K562 (cell line): ENCODE data around the gene HYOU1. TPM values are rescaled to one million over a fixed set of nuclear protein-coding genes. Genes with fewer than 3 reads are reported as not detected.

ENCODE experiments used
- HES1 ChIP-seq: fragments of 450-650 bp; IDR thresholded peaks from 2 replicates; pipeline ENCODE4 v1.6.1; 2016; ENCODE audit warnings: low read depth, mild to moderate bottlenecking, moderate library complexity
- NFIX ChIP-seq: fragments of 250-450 bp; sonication (Bioruptor Pico); IDR thresholded peaks from 2 replicates; pipeline ENCODE4 v1.4.0; 2020; ENCODE audit warnings: low read depth, mild to moderate bottlenecking, moderate library complexity
- POLR2AphosphoS5 ChIP-seq: IDR thresholded peaks from 2 replicates; pipeline ENCODE4 v1.6.1; 2011; ENCODE audit warnings: mild to moderate bottlenecking, low read depth, low read length, moderate library complexity; ENCODE audit not compliant: control insufficient read depth, insufficient read depth
- RFX7 ChIP-seq: fragments of 250-450 bp; sonication (Bioruptor Pico); IDR thresholded peaks from 2 replicates; pipeline ENCODE4 v1.5.1; 2021; ENCODE audit warnings: mild to moderate bottlenecking
- ZBTB40 ChIP-seq, 2 experiments: fragments of 450-650 bp in 1 of 2; sonication (generic) in 1 of 2; formaldehyde crosslinking in 1 of 2; IDR thresholded peaks; 2 replicates each; pipeline versions ENCODE4 v1.7.1 to v1.9.0; 2016 to 2022; ENCODE audit warnings: inconsistent platforms in 1 of 2, mild to moderate bottlenecking in 1 of 2, missing genetic modification reagents in 1 of 2
- ZNF347 ChIP-seq: fragments of 450-650 bp; formaldehyde crosslinking; IDR thresholded peaks from 2 replicates; pipeline ENCODE4 v1.4.0; 2020; ENCODE audit warnings: low read depth, mild to moderate bottlenecking, moderate library complexity
- ZNF583 ChIP-seq: fragments of 250-450 bp; sonication (Bioruptor Pico); IDR thresholded peaks from 2 replicates; pipeline ENCODE4 v1.4.0; 2020
- polyA plus RNA-seq, 8 experiments: library from polyadenylated mRNA; depleted of rRNA in 4 of 8; stranded (reverse) in 5 of 8; unstranded in 3 of 8; fragments of >200 nt; fragmentation: Nextera tagmentation in 2 of 8; fragmentation: Illumina TruSeq in 1 of 8; extraction: Ambion mirVana in 2 of 8; extraction: Trizol in 1 of 8; gene quantifications; 2 replicates each; pipeline versions ENCODE4 v1.2.1 to v1.2.3, GENCODE V29; 2011 to 2014; ENCODE audit warnings: inconsistent platforms in 1 of 8, missing spikeins in 1 of 8
- total RNA-seq, 7 experiments: library from RNA; depleted of rRNA in 6 of 7; stranded (reverse); fragments of >200 nt in 6 of 7; fragmentation: Illumina TruSeq in 2 of 7; extraction: Trizol in 2 of 7; gene quantifications; 2 replicates each; pipeline versions ENCODE4 v1.2.1 to v1.2.3, GENCODE V29; 2011 to 2021; ENCODE audit warnings: low replicate concordance in 1 of 7
- TF ChIP-seq, protein P1 (sequence below): fragments of 250-450 bp; sonication (Bioruptor Pico); IDR thresholded peaks from 2 replicates; pipeline ENCODE4 v1.4.0; 2020

HYOU1 gene
- total and polyA plus RNA-seq, 9 of the 15 experiments (the other 6 are each of a cell fraction or from before 2014, with no cell fraction given): 19.5 to 197 (median 128) TPM

- TF ChIP-seq HES1: peak; percentile 51; the same call in 1 of the 2 replicates
- TF ChIP-seq, protein P1, sequence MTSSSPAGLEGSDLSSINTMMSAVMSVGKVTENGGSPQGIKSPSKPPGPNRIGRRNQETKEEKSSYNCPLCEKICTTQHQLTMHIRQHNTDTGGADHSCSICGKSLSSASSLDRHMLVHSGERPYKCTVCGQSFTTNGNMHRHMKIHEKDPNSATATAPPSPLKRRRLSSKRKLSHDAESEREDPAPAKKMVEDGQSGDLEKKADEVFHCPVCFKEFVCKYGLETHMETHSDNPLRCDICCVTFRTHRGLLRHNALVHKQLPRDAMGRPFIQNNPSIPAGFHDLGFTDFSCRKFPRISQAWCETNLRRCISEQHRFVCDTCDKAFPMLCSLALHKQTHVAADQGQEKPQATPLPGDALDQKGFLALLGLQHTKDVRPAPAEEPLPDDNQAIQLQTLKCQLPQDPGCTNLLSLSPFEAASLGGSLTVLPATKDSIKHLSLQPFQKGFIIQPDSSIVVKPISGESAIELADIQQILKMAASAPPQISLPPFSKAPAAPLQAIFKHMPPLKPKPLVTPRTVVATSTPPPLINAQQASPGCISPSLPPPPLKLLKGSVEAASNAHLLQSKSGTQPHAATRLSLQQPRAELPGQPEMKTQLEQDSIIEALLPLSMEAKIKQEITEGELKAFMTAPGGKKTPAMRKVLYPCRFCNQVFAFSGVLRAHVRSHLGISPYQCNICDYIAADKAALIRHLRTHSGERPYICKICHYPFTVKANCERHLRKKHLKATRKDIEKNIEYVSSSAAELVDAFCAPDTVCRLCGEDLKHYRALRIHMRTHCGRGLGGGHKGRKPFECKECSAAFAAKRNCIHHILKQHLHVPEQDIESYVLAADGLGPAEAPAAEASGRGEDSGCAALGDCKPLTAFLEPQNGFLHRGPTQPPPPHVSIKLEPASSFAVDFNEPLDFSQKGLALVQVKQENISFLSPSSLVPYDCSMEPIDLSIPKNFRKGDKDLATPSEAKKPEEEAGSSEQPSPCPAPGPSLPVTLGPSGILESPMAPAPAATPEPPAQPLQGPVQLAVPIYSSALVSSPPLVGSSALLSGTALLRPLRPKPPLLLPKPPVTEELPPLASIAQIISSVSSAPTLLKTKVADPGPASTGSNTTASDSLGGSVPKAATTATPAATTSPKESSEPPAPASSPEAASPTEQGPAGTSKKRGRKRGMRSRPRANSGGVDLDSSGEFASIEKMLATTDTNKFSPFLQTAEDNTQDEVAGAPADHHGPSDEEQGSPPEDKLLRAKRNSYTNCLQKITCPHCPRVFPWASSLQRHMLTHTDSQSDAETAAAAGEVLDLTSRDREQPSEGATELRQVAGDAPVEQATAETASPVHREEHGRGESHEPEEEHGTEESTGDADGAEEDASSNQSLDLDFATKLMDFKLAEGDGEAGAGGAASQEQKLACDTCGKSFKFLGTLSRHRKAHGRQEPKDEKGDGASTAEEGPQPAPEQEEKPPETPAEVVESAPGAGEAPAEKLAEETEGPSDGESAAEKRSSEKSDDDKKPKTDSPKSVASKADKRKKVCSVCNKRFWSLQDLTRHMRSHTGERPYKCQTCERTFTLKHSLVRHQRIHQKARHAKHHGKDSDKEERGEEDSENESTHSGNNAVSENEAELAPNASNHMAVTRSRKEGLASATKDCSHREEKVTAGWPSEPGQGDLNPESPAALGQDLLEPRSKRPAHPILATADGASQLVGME (CRISPR knock-in tag): 0 out of 2 replicates have a peak, but pooled peaks have one; percentile 27
- 0 out of 2 replicates have a peak, but pooled peaks have one; percentile 61 for TF ChIP-seq ZNF583 (CRISPR knock-in tag)
- TF ChIP-seq POLR2AphosphoS5: peak; percentile 99
- no peak for TF ChIP-seq ZNF347 (CRISPR knock-in tag)
- TF ChIP-seq RFX7: no peak
- TF ChIP-seq ZBTB40 (IDR thresholded peaks at IDR 0.05): 0 out of 2 replicates have a peak, but pooled peaks have one; percentile 26
- TF ChIP-seq ZBTB40 (CRISPR knock-in tag; IDR thresholded peaks at IDR 0.05): peak; percentile 68
- TF ChIP-seq NFIX (CRISPR knock-in tag): no peak
Measured at GRCh38 chr11:119095066-119095880, 38.3 kb upstream of the HYOU1 start (continued).
